Measurements from ENCODE around the gene SELENOI.
"Not testable (repeated sequence)": the region's sequence is repeated elsewhere in the genome, so short reads cannot be mapped to it uniquely, and the experiment has no call there.

SELENOI gene

DNA sequence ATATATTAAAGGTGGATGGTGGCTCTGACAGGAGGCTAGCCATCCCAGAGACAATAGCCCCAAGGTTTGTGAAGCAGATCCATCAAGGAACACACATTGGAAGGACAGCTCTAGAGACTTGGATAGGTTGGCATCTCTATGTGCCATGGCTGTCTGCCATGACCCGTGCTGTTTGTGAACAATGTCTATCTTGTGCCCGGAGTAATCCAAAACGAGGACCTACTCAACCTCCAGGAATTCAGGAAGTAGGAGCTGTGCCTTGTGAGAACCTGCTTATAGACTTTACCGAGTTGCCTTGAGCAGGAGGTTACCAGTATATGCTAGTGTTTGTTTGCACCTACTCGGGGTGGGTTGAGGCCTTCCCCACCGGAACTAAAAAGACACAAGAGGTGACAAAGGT lies 43.1 kb upstream of the SELENOI start:
- no peak for DNase-seq (ENCODE audit: low spot score)
- no peak for TF ChIP-seq CTCF (IDR thresholded peaks at IDR 0.05; ENCODE audit: extremely low read depth, missing control alignments)

GRCh38 chr2:26305094-26305493 lies 40.8 kb upstream of the SELENOI start:
- DNase-seq (ENCODE audit: low spot score) = not testable (repeated sequence)

GRCh38 chr2:26305540-26305939 lies 40.4 kb upstream of the SELENOI start:
- DNase-seq (ENCODE audit: low spot score) = no peak
- no peak for TF ChIP-seq CTCF (IDR thresholded peaks at IDR 0.05; ENCODE audit: extremely low read depth, missing control alignments)

GRCh38 chr2:26309921-26310320 lies 36.0 kb upstream of the SELENOI start:
- TF ChIP-seq CTCF (IDR thresholded peaks at IDR 0.05; ENCODE audit: extremely low read depth, missing control alignments) = no peak
- no peak for DNase-seq (ENCODE audit: low spot score)

DNA sequence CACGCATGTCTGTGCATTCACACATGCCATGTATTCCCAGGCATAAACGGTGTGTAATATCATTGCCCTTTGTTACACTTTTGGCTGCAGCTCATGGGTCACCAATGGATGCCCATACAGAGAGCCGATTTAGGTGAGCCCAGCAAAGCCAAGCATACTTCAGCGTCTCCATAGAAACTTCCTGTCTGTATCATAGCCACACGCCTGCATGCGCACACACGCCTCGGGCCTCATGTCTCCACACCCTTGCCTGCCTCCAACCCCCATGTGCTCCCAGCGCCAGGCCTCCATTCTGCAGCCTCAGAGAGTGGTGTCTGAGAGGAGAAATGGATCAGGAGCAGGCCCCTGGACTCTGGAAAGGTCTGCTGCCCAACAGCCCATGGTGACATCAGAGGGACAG lies 33.5 kb upstream of the SELENOI start:
- DNase-seq (ENCODE audit: low spot score) = no peak
- no peak for TF ChIP-seq CTCF (IDR thresholded peaks at IDR 0.05; ENCODE audit: extremely low read depth, missing control alignments)

- no peak for TF ChIP-seq CTCF (IDR thresholded peaks at IDR 0.05; ENCODE audit: extremely low read depth, missing control alignments)
- DNase-seq (ENCODE audit: low spot score) = no peak
Observed at GRCh38 chr2:26313446-26313845, 32.5 kb upstream of the SELENOI start.

- TF ChIP-seq CTCF (IDR thresholded peaks at IDR 0.05; ENCODE audit: extremely low read depth, missing control alignments) = no peak
- DNase-seq (ENCODE audit: low spot score) = no peak
Observed at GRCh38 chr2:26314243-26314642, 31.7 kb upstream of the SELENOI start.

GRCh38 chr2:26316041-26316440 lies 29.9 kb upstream of the SELENOI start:
- no peak for TF ChIP-seq CTCF (IDR thresholded peaks at IDR 0.05; ENCODE audit: extremely low read depth, missing control alignments)
- no peak for DNase-seq (ENCODE audit: low spot score)

Measured in GM20000 (cell line).